HG03108 (cell line): ENCODE data around the gene FSIP1.
"Not testable (repeated sequence)": the region's sequence is repeated elsewhere in the genome, so short reads cannot be mapped to it uniquely, and the experiment has no call there.

Experiments used
- ATAC-seq: cut with Tn5 transposase; IDR thresholded peaks from one replicate; pipeline ENCODE4 v1.9.1; 2021; ENCODE audit warnings: moderate library complexity; ENCODE audit not compliant: unreplicated experiment

Gene FSIP1

GRCh38 chr15:39782441-39783138 lies at the start of gene FSIP1:
Gene FSIP1 (minus strand): TSS chr15:39782841. CDS start chr15:39776524, 6,317 bp downstream.
- peak; percentile 96 for ATAC-seq

GRCh38 chr15:39830166-39830565 lies 47.5 kb upstream of the FSIP1 start:
- ATAC-seq: no peak

GRCh38 chr15:39828374-39828931 lies 45.8 kb upstream of the FSIP1 start:
- ATAC-seq: no peak

- no peak for ATAC-seq
Observed at GRCh38 chr15:39826975-39827374, 44.3 kb upstream of the FSIP1 start.

- no peak for ATAC-seq
Observed at GRCh38 chr15:39823634-39824033, 41.0 kb upstream of the FSIP1 start.

GRCh38 chr15:39820050-39820602 lies 37.5 kb upstream of the FSIP1 start:
- ATAC-seq: no peak

GRCh38 chr15:39819533-39819932 lies 36.9 kb upstream of the FSIP1 start:
- ATAC-seq: no peak

- no peak for ATAC-seq
Observed at GRCh38 chr15:39817892-39818291, 35.3 kb upstream of the FSIP1 start.

GRCh38 chr15:39814489-39814888 lies 31.8 kb upstream of the FSIP1 start:
- ATAC-seq: no peak

GRCh38 chr15:39812651-39813050 lies 30.0 kb upstream of the FSIP1 start:
- not testable (repeated sequence) for ATAC-seq

- no peak for ATAC-seq
Observed at GRCh38 chr15:39808909-39809308, 26.3 kb upstream of the FSIP1 start.

GRCh38 chr15:39807791-39808190 lies 25.1 kb upstream of the FSIP1 start:
- ATAC-seq: no peak

- ATAC-seq: no peak
Observed at GRCh38 chr15:39804026-39804425, 21.4 kb upstream of the FSIP1 start.

- no peak for ATAC-seq
Observed at GRCh38 chr15:39803016-39803415, 20.4 kb upstream of the FSIP1 start.

GRCh38 chr15:39801641-39802309 lies 19.1 kb upstream of the FSIP1 start:
- peak; percentile 60 for ATAC-seq

GRCh38 chr15:39799552-39800011 lies 16.9 kb upstream of the FSIP1 start:
- ATAC-seq: no peak

- ATAC-seq: no peak
Observed at GRCh38 chr15:39798382-39798781, 15.7 kb upstream of the FSIP1 start.

- no peak for ATAC-seq
Observed at GRCh38 chr15:39797407-39797806, 14.8 kb upstream of the FSIP1 start.

- no peak for ATAC-seq
Observed at GRCh38 chr15:39796601-39797000, 14.0 kb upstream of the FSIP1 start.

GRCh38 chr15:39795486-39795885 lies 12.8 kb upstream of the FSIP1 start:
- ATAC-seq: no peak

- no peak for ATAC-seq
Observed at GRCh38 chr15:39794954-39795353, 12.3 kb upstream of the FSIP1 start.

- no peak for ATAC-seq
Observed at GRCh38 chr15:39793923-39794322, 11.3 kb upstream of the FSIP1 start.
